ENCODE results near the gene LDHB. TPM values are rescaled to one million over a fixed set of nuclear protein-coding genes. Genes with fewer than 3 reads are reported as not detected.
A peak's percentile ranks its signal among the peaks of the same experiment; 100 is the strongest.

The LDHB gene
- total RNA-seq = 100 to 1,000 TPM; 166 to 306 (median 246) TPM
- polyA plus RNA-seq = 100 to 1,000 TPM; 280 to 346 (median 292) TPM
- long read RNA-seq, donor 1, transcript LDHB-206 (3 exons, 678 nt) = minor isoform, 6 of 232 reads
- long read RNA-seq, donor 1, transcript LDHB-201 (8 exons, 1,303 nt) = major isoform, 187 of 232 reads
- long read RNA-seq, donor 1, transcript LDHB-209 (2 exons, 672 nt) = minor isoform, 11 of 232 reads
- long read RNA-seq, donor 1, partial matches to known transcripts = 26 of 232 reads
- long read RNA-seq, donor 1, other reads (novel, unspliced or antisense) = 0 of 232 reads
- long read RNA-seq, donor 2, transcript LDHB-206 (3 exons, 678 nt) = minor isoform, 5 of 146 reads
- long read RNA-seq, donor 2, transcript LDHB-201 (8 exons, 1,303 nt) = major isoform, 118 of 146 reads
- long read RNA-seq, donor 2, transcript LDHB-209 (2 exons, 672 nt) = minor isoform, 9 of 146 reads
- long read RNA-seq, donor 2, partial matches to known transcripts = 14 of 146 reads
- long read RNA-seq, donor 2, other reads (novel, unspliced or antisense) = 0 of 146 reads

DNA sequence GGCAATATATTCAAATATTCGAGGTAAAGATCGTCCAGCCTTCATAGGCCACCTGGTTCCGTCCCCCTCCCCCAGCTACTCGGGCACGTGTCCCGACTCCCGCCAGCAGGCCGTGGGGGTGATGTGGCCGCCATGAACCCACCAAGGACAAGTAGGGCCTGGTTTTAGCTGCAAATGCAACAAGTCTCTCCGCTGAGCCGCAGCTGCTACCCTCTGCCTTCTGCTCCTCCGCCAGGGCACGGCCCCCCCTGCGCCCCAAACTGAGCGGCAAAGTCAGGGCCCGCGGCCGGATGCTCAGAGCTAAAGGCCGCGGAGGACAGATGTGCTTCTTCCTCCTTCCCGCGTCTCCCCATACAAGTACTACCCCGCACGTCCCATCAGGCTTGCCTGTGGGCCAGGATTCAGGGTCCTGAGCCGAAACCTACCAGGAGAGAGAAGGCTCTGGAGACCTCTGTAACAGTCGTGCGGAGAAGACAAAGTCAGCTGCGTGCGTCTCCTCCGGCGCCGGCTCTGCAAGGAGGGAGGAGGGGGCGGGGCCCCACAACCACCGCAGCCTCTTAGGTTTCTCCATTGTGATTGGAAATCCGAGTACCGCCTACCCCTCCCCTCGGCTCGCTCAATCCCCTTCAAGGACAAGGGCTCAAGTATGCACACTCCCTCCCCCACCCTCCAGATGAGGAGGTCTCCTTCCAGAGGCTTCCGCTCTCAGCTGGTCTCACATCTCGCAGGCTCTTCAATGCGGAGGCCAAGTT lies at the start of gene LDHB:
TSS of gene LDHB (minus strand) at position 517 of the 752 bp plus-strand sequence. CDS start 3,171 bp downstream, outside the sequence.
- TF ChIP-seq POLR2A (IDR thresholded peaks at IDR 0.05) (peak; percentile 16 to 74 (median 67)), POLR2AphosphoS5 (IDR thresholded peaks at IDR 0.05) (peak; percentile 93 to 95 (median 95))
- TF ChIP-seq, protein P1, sequence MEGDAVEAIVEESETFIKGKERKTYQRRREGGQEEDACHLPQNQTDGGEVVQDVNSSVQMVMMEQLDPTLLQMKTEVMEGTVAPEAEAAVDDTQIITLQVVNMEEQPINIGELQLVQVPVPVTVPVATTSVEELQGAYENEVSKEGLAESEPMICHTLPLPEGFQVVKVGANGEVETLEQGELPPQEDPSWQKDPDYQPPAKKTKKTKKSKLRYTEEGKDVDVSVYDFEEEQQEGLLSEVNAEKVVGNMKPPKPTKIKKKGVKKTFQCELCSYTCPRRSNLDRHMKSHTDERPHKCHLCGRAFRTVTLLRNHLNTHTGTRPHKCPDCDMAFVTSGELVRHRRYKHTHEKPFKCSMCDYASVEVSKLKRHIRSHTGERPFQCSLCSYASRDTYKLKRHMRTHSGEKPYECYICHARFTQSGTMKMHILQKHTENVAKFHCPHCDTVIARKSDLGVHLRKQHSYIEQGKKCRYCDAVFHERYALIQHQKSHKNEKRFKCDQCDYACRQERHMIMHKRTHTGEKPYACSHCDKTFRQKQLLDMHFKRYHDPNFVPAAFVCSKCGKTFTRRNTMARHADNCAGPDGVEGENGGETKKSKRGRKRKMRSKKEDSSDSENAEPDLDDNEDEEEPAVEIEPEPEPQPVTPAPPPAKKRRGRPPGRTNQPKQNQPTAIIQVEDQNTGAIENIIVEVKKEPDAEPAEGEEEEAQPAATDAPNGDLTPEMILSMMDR (IDR thresholded peaks at IDR 0.05 in 8 of 11, conservative IDR thresholded peaks at IDR 0.05 in 3 of 11) = no peak
- peak; percentile 94 for DNase-seq
- Histone ChIP-seq H3K4me1 (peaks cover 10 to 49% (median 35%) of the 10 kb centered on the region in 6 donors), H3K27ac (peak within 1 kb of the TSS; percentile 69 to 90 (median 85)), H3K27me3 (replicated peaks in 1 of 7) (no peaks in the 10 kb centered on the region), H3K36me3 (peaks cover 0 to 24% (median 11%) of the 10 kb centered on the region in 6 donors), H3K9me3 (no peaks in the 10 kb centered on the region), H3K4me3 (peak within 1 kb of the TSS; percentile 72 to 95 (median 84))
- 0 to 1% (median 0%) methylated on average over 19 to 41 of the region's 41 CpGs for WGBS, 5 donors
- intact Hi-C loops (cut with DNase I; ENCODE audit: low total_unique reads) = no loop called here

DNA sequence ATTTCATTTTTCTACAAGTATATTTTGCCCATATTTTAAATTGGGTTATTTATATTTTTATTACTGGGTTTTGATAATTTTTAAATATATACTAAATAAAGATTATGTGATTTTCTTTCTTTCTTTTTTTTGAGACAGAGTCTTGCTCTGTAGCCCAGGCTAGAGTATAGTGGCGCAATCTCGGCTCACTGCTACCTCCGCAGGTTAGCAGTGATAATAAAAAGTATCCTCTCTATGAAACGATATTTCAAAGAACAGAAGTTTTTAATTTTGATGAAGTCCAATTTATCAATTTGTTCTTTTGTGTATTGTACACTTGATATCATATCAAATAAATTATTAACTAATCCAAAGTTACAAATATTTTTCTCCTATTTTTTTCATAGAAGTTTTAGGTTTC lies 47.2 kb upstream of the LDHB start:
- DNase-seq = no peak
- H3K9me3 ChIP-seq = no peaks in the 10 kb centered on the region
- intact Hi-C loops (cut with DNase I; ENCODE audit: low total_unique reads) = no loop called here
- WGBS, 5 donors = 91 to 96% (median 95%) methylated on average over 4 of the region's 4 CpGs
- TF ChIP-seq POLR2A (IDR thresholded peaks at IDR 0.05) (no peak), POLR2AphosphoS5 (IDR thresholded peaks at IDR 0.05) (no peak)
- TF ChIP-seq, protein P1 (IDR thresholded peaks at IDR 0.05 in 8 of 11, conservative IDR thresholded peaks at IDR 0.05 in 3 of 11) = no peak
- H3K27me3 ChIP-seq (replicated peaks in 1 of 7) = no peaks in the 10 kb centered on the region
- H3K4me3 ChIP-seq = no peak overlapping the region
- no peak overlapping the region for H3K27ac ChIP-seq
- no peaks in the 10 kb centered on the region for H3K4me1 ChIP-seq
- no peaks in the 10 kb centered on the region for H3K36me3 ChIP-seq

DNA sequence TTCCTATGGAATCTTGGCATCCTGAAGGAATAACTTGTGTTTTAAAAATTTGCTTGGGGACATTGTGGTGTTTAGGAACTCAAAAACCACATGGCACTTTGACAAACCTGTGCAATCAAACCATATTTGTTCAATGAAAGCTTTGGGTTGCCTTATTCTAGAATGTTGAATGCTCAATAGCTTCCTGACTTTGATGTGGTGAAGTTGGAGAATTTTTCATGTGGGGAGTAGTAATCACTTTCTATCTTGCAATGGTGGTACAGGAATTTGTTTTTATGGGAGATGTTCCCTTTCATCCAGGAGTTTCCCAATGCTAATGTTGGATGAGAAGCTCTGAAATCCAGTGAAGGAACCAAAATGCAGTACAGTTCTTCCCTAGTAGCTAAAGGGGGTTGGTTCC lies 42.2 kb upstream of the LDHB start:
- Histone ChIP-seq H3K4me1 (peaks cover 0 to 5% (median 2%) of the 10 kb centered on the region in 6 donors), H3K4me3 (no peak overlapping the region), H3K27ac (no peak overlapping the region), H3K36me3 (no peaks in the 10 kb centered on the region), H3K9me3 (no peaks in the 10 kb centered on the region), H3K27me3 (replicated peaks in 1 of 7) (no peaks in the 10 kb centered on the region)
- DNase-seq = no peak
- TF ChIP-seq, protein P1 (IDR thresholded peaks at IDR 0.05 in 8 of 11, conservative IDR thresholded peaks at IDR 0.05 in 3 of 11) = no peak
- no peak for TF ChIP-seq POLR2AphosphoS5 (IDR thresholded peaks at IDR 0.05)
- intact Hi-C loops (cut with DNase I; ENCODE audit: low total_unique reads) = loop anchor here (5.0 kb wide), 2 partner anchors 317 to 742 kb away; no protein-coding TSS in a partner anchor
